GM12878 (cell line): ENCODE data around the gene MMP7. TPM values are rescaled to one million over a fixed set of nuclear protein-coding genes. Genes with fewer than 3 reads are reported as not detected.

ENCODE experiments used
- ATAC-seq: fragments of 200-7000 bp; cut with Tn5 transposase; 3 replicates; pipeline ENCODE4 v1.9.1; 2020; ENCODE audit warnings: mild to moderate bottlenecking, moderate library complexity
- BruUV-seq: library from RNA; stranded (reverse); fragments of 400-500 nt; replicated peaks from 2 replicates; lab custom pipeline; 2021; lab: Mats Ljungman, UMichigan
- CTCF ChIA-PET: fragments of 300-600 bp; sonication (Branson Sonifier 250); formaldehyde crosslinking; extraction: SDS; loops from one replicate; lab custom pipeline; 2021; ENCODE audit warnings: inconsistent platforms; lab: Yijun Ruan, JAX
- POLR2A ChIA-PET: fragments of 350-600 bp; formaldehyde crosslinking; extraction: SDS; loops from one replicate; lab custom pipeline; 2021; ENCODE audit warnings: inconsistent platforms; lab: Charles Lee
- RAD21 ChIA-PET: fragments of 300-600 bp; sonication (Branson Sonifier 250); formaldehyde crosslinking; loops from one replicate; lab custom pipeline; 2023; ENCODE audit warnings: antibody characterized with exemption; ENCODE audit not compliant: unreplicated experiment; lab: Charles Lee
- SMC1A ChIA-PET: fragments of 300-600 bp; sonication (Branson Sonifier 250); formaldehyde crosslinking; loops from one replicate; lab custom pipeline; 2023; ENCODE audit not compliant: unreplicated experiment, uncharacterized antibody; lab: Charles Lee
- DNase-seq: peaks from one replicate; pipeline ENCODE4 v3.0.0-alpha.2; 2011; ENCODE audit warnings: low read depth, low spot score
- FAIRE-seq: peaks from 3 replicates; lab custom pipeline; 2011; peaks lifted over from hg19 to GRCh38; lab: Jason Lieb, UNC
- H2AFZ ChIP-seq: 2 replicates; pipeline ENCODE4 v1.6.0; 2011; ENCODE audit warnings: low read depth, low read length, control low read depth; ENCODE audit not compliant: control insufficient read depth
- H3K27ac ChIP-seq: 2 replicates; pipeline ENCODE4 v1.5.1; 2011; ENCODE audit warnings: control low read depth; ENCODE audit not compliant: control insufficient read depth, insufficient read depth
- H3K27me3 ChIP-seq, 2 experiments: replicated peaks in 1 of 2; 2 replicates each; pipeline versions ENCODE4 v1.6.0 to v1.6.1; 2011; ENCODE audit warnings: low read length in 1 of 2; ENCODE audit not compliant: control insufficient read depth in 2 of 2, insufficient read depth in 2 of 2
- H3K36me3 ChIP-seq, 2 experiments: 2 replicates each; pipeline ENCODE4 v1.5.1; 2011; ENCODE audit warnings: low read length in 1 of 2; ENCODE audit not compliant: control insufficient read depth in 2 of 2, insufficient read depth in 2 of 2
- H3K4me1 ChIP-seq: 2 replicates; pipeline ENCODE4 v1.6.1; 2011; ENCODE audit warnings: mild to moderate bottlenecking, low read length, moderate library complexity, mixed read lengths; ENCODE audit not compliant: control insufficient read depth, insufficient read depth
- H3K4me2 ChIP-seq: 2 replicates; pipeline ENCODE4 v1.6.0; 2011; ENCODE audit warnings: control low read depth; ENCODE audit not compliant: control insufficient read depth, insufficient read depth
- H3K4me3 ChIP-seq: fragments of 200-600 bp; sonication (generic); 2 replicates; pipeline ENCODE4 v1.5.1; 2016
- H3K79me2 ChIP-seq: 2 replicates; pipeline ENCODE4 v1.6.0; 2011; ENCODE audit warnings: low read length; ENCODE audit not compliant: control insufficient read depth, insufficient read depth
- H3K9ac ChIP-seq: 2 replicates; pipeline ENCODE4 v1.8.0; 2011; ENCODE audit warnings: low read length, control low read depth, mixed read lengths; ENCODE audit not compliant: control insufficient read depth, insufficient read depth
- H3K9me3 ChIP-seq: replicated peaks from 3 replicates; pipeline ENCODE4 v1.5.1; 2011; ENCODE audit warnings: mild to moderate bottlenecking, low read length; ENCODE audit not compliant: control insufficient read depth, insufficient read depth
- H4K20me1 ChIP-seq: 2 replicates; pipeline ENCODE4 v1.6.0; 2011; ENCODE audit not compliant: control insufficient read depth, insufficient read depth
- HDAC2 ChIP-seq: fragments of 200-600 bp; sonication (generic); IDR thresholded peaks from 2 replicates; pipeline ENCODE4 v1.6.1; 2017
- MEF2A ChIP-seq: IDR thresholded peaks from 2 replicates; pipeline ENCODE4 v1.6.1; 2011; ENCODE audit warnings: low read depth, mild to moderate bottlenecking, low read length, moderate library complexity; ENCODE audit not compliant: insufficient read depth
- NFYA ChIP-seq: IDR thresholded peaks from 2 replicates; pipeline ENCODE4 v1.6.1; 2011; ENCODE audit warnings: low read depth, mild to moderate bottlenecking, low read length, improper control_type of control experiment, borderline replicate concordance
- RCOR1 ChIP-seq: conservative IDR thresholded peaks from 2 replicates; pipeline ENCODE4 v1.6.1; 2012; ENCODE audit warnings: low read depth, low read length, improper control_type of control experiment
- RUNX3 ChIP-seq: IDR thresholded peaks from 2 replicates; pipeline ENCODE4 v1.6.1; 2012; ENCODE audit warnings: low read length, inconsistent platforms
- TCF3 ChIP-seq: IDR thresholded peaks from 2 replicates; pipeline ENCODE4 v1.6.1; 2012; ENCODE audit warnings: low read depth, mild to moderate bottlenecking, low read length, borderline replicate concordance; ENCODE audit not compliant: insufficient read depth
- YBX1 ChIP-seq: fragments of 450-650 bp; IDR thresholded peaks from 2 replicates; pipeline ENCODE4 v1.6.1; 2016; ENCODE audit warnings: antibody characterized with exemption
- WGBS: methylation state at CpG from one replicate; pipeline ENCODE4 v1.1.6; 2016; ENCODE audit warnings: low lambda C conversion rate; ENCODE audit not compliant: insufficient replicate concordance, insufficient coverage; ENCODE audit errors: missing lambda C conversion rate; 5-methylcytosine and 5-hydroxymethylcytosine counted together
- in situ Hi-C: fragments of 300-500 bp; cut with MboI; formaldehyde crosslinking; loops from 9 replicates; pipeline ENCODE4 v1.14.3; 2018; ENCODE audit warnings: mixed read lengths
- intact Hi-C: fragments of 100-400 bp; cut with micrococcal nuclease; formaldehyde crosslinking; loops from one replicate; pipeline ENCODE4 v1.14.2; 2022; ENCODE audit not compliant: unreplicated experiment
- polyA plus RNA-seq, 11 experiments: library from polyadenylated mRNA; depleted of rRNA in 4 of 11; unstranded in 6 of 11; stranded (reverse) in 5 of 11; fragments of >200 nt; fragmentation: Nextera tagmentation in 4 of 11; fragmentation: Illumina TruSeq in 1 of 11; extraction: Ambion mirVana in 4 of 11; extraction: Trizol in 1 of 11; gene quantifications; 1 replicate in 1 of 11; 2 replicates in 10 of 11; pipeline versions ENCODE4 v1.2.1 to v1.2.3, GENCODE V29; 2011 to 2016; ENCODE audit warnings: inconsistent platforms in 2 of 11, missing spikeins in 2 of 11, low read depth in 1 of 11
- total RNA-seq, 4 experiments: library from RNA; depleted of rRNA in 3 of 4; stranded (reverse); fragments of >200 nt in 3 of 4; fragmentation: Illumina TruSeq in 1 of 4; extraction: Trizol in 1 of 4; gene quantifications; 2 replicates each; pipeline versions ENCODE4 v1.2.1 to v1.2.3, GENCODE V29; 2013 to 2021
- TF ChIP-seq, protein P1 (sequence below): fragments of 450-650 bp; IDR thresholded peaks from 2 replicates; pipeline ENCODE4 v1.6.1; 2016; ENCODE audit warnings: mild to moderate bottlenecking

MMP7 gene
- total and polyA plus RNA-seq, 10 of the 15 experiments (the other 5 are each of a cell fraction or from before 2014, with no cell fraction given): 0.63 to 18.0 (median 1.1) TPM

DNA sequence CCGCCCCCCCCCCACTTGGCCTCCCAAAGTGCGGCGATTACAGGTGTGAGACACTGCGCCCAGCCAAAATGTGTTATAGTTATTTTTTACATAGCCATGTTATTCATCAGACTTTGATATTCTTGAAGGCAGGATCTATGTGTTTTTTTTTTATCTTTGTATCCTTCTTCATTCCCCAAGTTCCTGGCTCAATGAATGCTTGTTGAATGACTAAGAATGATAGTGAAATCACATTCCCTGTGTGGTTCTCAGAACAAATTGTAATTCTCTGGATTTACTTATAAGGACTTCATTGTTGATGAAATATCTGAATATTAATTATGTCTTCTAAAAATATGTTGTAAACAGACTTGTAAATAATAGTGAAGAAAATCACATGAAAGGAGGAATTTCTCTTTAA is 33.5 kb downstream of the MMP7 start:
- intact Hi-C loops: no loop called here
- CTCF ChIA-PET: interaction anchor here (1.1 to 1.8 kb wide), 13 partner anchors 21 to 203 kb away, joined by 3 to 86 read pairs (median 11); no protein-coding TSS in a partner anchor

More for the DNA sequence above, 33.5 kb downstream of the MMP7 start:
- Histone ChIP-seq H3K4me2 (no peak overlapping the region), H3K4me1 (peaks cover 14% of the 10 kb centered on the region), H3K79me2 (no peaks in the 10 kb centered on the region), H3K4me3 (no peak overlapping the region), H3K9ac (no peak overlapping the region), H3K36me3 (no peaks in the 10 kb centered on the region), H3K27ac (no peak overlapping the region), H3K27me3 (0 out of 4 replicates have a peak, but pooled peaks cover 0 to 3% of the 10 kb centered on the region in 2 experiments), H4K20me1 (no peaks in the 10 kb centered on the region), H2AFZ (no peak overlapping the region), H3K9me3 (no peaks in the 10 kb centered on the region)
- ChIA-PET POLR2A (no interaction called here), RAD21 (interaction anchor here (1.0 to 1.8 kb wide), 8 partner anchors 11 to 209 kb away, joined by 4 to 78 read pairs (median 14); no protein-coding TSS in a partner anchor), SMC1A (interaction anchor here (0.8 to 1.8 kb wide), 11 partner anchors 21 to 184 kb away, joined by 3 to 79 read pairs (median 9); no protein-coding TSS in a partner anchor)
- BruUV-seq: no TSS peak
- ATAC-seq: no peak
- in situ Hi-C loops: loop anchor here (25.0 kb wide), 1 partner anchor 110 kb away; no protein-coding TSS in a partner anchor
- no peak for DNase-seq
- WGBS: 75% methylated on average over 4 of the region's 4 CpGs
- TF ChIP-seq HDAC2 (no peak), RUNX3 (no peak), TCF3 (no peak), MEF2A (no peak), RCOR1 (no peak), NFYA (no peak), YBX1 (no peak)
- TF ChIP-seq, protein P1, sequence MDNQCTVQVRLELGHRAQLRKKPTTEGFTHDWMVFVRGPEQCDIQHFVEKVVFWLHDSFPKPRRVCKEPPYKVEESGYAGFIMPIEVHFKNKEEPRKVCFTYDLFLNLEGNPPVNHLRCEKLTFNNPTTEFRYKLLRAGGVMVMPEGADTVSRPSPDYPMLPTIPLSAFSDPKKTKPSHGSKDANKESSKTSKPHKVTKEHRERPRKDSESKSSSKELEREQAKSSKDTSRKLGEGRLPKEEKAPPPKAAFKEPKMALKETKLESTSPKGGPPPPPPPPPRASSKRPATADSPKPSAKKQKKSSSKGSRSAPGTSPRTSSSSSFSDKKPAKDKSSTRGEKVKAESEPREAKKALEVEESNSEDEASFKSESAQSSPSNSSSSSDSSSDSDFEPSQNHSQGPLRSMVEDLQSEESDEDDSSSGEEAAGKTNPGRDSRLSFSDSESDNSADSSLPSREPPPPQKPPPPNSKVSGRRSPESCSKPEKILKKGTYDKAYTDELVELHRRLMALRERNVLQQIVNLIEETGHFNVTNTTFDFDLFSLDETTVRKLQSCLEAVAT: no peak
- no peak for FAIRE-seq
